SK-N-SH treated with all-trans-retinoic acid at 6 μM for 48 hours (cell line): ENCODE measurements around the gene LMNB1.
A peak's percentile ranks its signal among the peaks of the same experiment; 100 is the strongest.

Source experiments
- ATAC-seq: fragments of 200-7000 bp; cut with Tn5 transposase; 3 replicates; pipeline ENCODE4 v1.9.1; 2020; ENCODE audit warnings: mild to moderate bottlenecking, moderate library complexity
- ARNTL ChIP-seq: fragments of 450-650 bp; formaldehyde crosslinking; IDR thresholded peaks from 2 replicates; pipeline ENCODE4 v1.5.0; 2020; ENCODE audit warnings: low read depth, mild to moderate bottlenecking, moderate library complexity, borderline replicate concordance
- BACH2 ChIP-seq: fragments of 250-450 bp; sonication (Bioruptor Pico); IDR thresholded peaks from 2 replicates; pipeline ENCODE4 v1.9.0; 2021; ENCODE audit warnings: mild to moderate bottlenecking, borderline replicate concordance
- CREB5 ChIP-seq: fragments of 250-450 bp; sonication (Bioruptor Pico); IDR thresholded peaks from 2 replicates; pipeline ENCODE4 v1.5.1; 2020; ENCODE audit warnings: low read depth, mild to moderate bottlenecking, moderate library complexity
- CSRNP3 ChIP-seq: fragments of 250-450 bp; sonication (Bioruptor Pico); IDR thresholded peaks from 2 replicates; pipeline ENCODE4 v1.5.1; 2021; ENCODE audit warnings: mild to moderate bottlenecking, moderate library complexity
- GLIS3 ChIP-seq: fragments of 250-450 bp; sonication (Bioruptor Pico); IDR thresholded peaks from 2 replicates; pipeline ENCODE4 v1.5.0; 2020; ENCODE audit warnings: mild to moderate bottlenecking, moderate library complexity
- ISL1 ChIP-seq: fragments of 250-450 bp; sonication (Bioruptor Pico); IDR thresholded peaks from 2 replicates; pipeline ENCODE4 v2.1.2; 2022; ENCODE audit warnings: mild to moderate bottlenecking, moderate library complexity
- OSR1 ChIP-seq: fragments of 250-450 bp; sonication (Bioruptor Pico); IDR thresholded peaks from 2 replicates; pipeline ENCODE4 v1.8.0; 2022; ENCODE audit warnings: moderate library complexity, mild to moderate bottlenecking, inconsistent platforms
- PATZ1 ChIP-seq: fragments of 250-450 bp; sonication (Bioruptor Pico); IDR thresholded peaks from 2 replicates; pipeline ENCODE4 v1.8.0; 2020; ENCODE audit warnings: mild to moderate bottlenecking, moderate library complexity, borderline replicate concordance
- POU6F1 ChIP-seq: fragments of 250-450 bp; sonication (Bioruptor Pico); IDR thresholded peaks from 2 replicates; pipeline ENCODE4 v1.8.0; 2021; ENCODE audit warnings: low read depth, mild to moderate bottlenecking, moderate library complexity, borderline replicate concordance
- PPARA ChIP-seq: fragments of 250-450 bp; sonication (Bioruptor Pico); IDR thresholded peaks from 2 replicates; pipeline ENCODE4 v1.5.0; 2020; ENCODE audit warnings: mild to moderate bottlenecking, borderline replicate concordance
- SNAI2 ChIP-seq: fragments of 250-450 bp; sonication (Bioruptor Pico); IDR thresholded peaks from 2 replicates; pipeline ENCODE4 v1.5.0; 2020; ENCODE audit warnings: mild to moderate bottlenecking, moderate library complexity
- TCF4 ChIP-seq: fragments of 250-450 bp; sonication (Bioruptor Pico); IDR thresholded peaks from 2 replicates; pipeline ENCODE4 v1.8.0; 2021; ENCODE audit warnings: mild to moderate bottlenecking, moderate library complexity, borderline replicate concordance
- TOX ChIP-seq: fragments of 250-450 bp; sonication (Bioruptor Pico); IDR thresholded peaks from 2 replicates; pipeline ENCODE4 v1.8.0; 2021; ENCODE audit warnings: mild to moderate bottlenecking, moderate library complexity, borderline replicate concordance
- TSHZ2 ChIP-seq: fragments of 250-450 bp; sonication (Bioruptor Pico); IDR thresholded peaks from 2 replicates; pipeline ENCODE4 v1.5.0; 2020; ENCODE audit warnings: mild to moderate bottlenecking, moderate library complexity
- ZC3H10 ChIP-seq: fragments of 250-450 bp; sonication (Bioruptor Pico); IDR thresholded peaks from 2 replicates; pipeline ENCODE4 v1.5.1; 2021; ENCODE audit warnings: mild to moderate bottlenecking, moderate library complexity
- ZFP3 ChIP-seq: fragments of 250-450 bp; sonication (Bioruptor Pico); IDR thresholded peaks from 2 replicates; pipeline ENCODE4 v1.5.0; 2020; ENCODE audit warnings: mild to moderate bottlenecking, moderate library complexity
- ZFP30 ChIP-seq: fragments of 450-650 bp; formaldehyde crosslinking; IDR thresholded peaks from 2 replicates; pipeline ENCODE4 v1.5.0; 2022; ENCODE audit warnings: mild to moderate bottlenecking, moderate library complexity
- ZNF565 ChIP-seq: fragments of 450-650 bp; formaldehyde crosslinking; conservative IDR thresholded peaks from 2 replicates; pipeline ENCODE4 v1.5.0; 2020; ENCODE audit warnings: low read depth, mild to moderate bottlenecking, moderate library complexity
- ZNF70 ChIP-seq: fragments of 450-650 bp; formaldehyde crosslinking; IDR thresholded peaks from 2 replicates; pipeline ENCODE4 v1.5.0; 2020; ENCODE audit warnings: mild to moderate bottlenecking, moderate library complexity
- ZNF8 ChIP-seq: fragments of 450-650 bp; formaldehyde crosslinking; IDR thresholded peaks from 2 replicates; pipeline ENCODE4 v1.5.0; 2020; ENCODE audit warnings: mild to moderate bottlenecking, moderate library complexity

LMNB1 gene

GRCh38 chr5:126869005-126869451 is 92.1 kb downstream of the LMNB1 start:
- no peak for TF ChIP-seq OSR1
- peak; percentile 72; the same call in 1 of the 2 replicates for TF ChIP-seq ZFP3
- peak; percentile 80 for ATAC-seq

- no peak for ATAC-seq
- no peak for TF ChIP-seq POU6F1 (CRISPR knock-in tag)
- no peak for TF ChIP-seq ISL1 (CRISPR knock-in tag)
- no peak for TF ChIP-seq ZNF70 (CRISPR knock-in tag)
- TF ChIP-seq CSRNP3 (CRISPR knock-in tag), result no peak
- no peak for TF ChIP-seq CREB5 (CRISPR knock-in tag)
- TF ChIP-seq TSHZ2, result no peak
- no peak for TF ChIP-seq GLIS3
- TF ChIP-seq ZC3H10 (CRISPR knock-in tag), result no peak
- no peak for TF ChIP-seq ZFP30 (CRISPR knock-in tag)
- TF ChIP-seq SNAI2 (CRISPR knock-in tag), result no peak
These were observed 94.5 kb downstream of the LMNB1 start for GRCh38 chr5:126871441-126871840.

- TF ChIP-seq ZNF70 (CRISPR knock-in tag) (no peak), TOX (CRISPR knock-in tag) (no peak), ZC3H10 (CRISPR knock-in tag) (no peak), GLIS3 (no peak), ZFP30 (CRISPR knock-in tag) (no peak), ARNTL (no peak), ZNF8 (CRISPR knock-in tag) (no peak), PPARA (CRISPR knock-in tag) (no peak), ZNF565 (CRISPR knock-in tag) (no peak), PATZ1 (CRISPR knock-in tag) (no peak), BACH2 (CRISPR knock-in tag) (no peak), POU6F1 (CRISPR knock-in tag) (no peak), TCF4 (no peak), OSR1 (no peak), ZFP3 (no peak), CSRNP3 (CRISPR knock-in tag) (no peak), SNAI2 (CRISPR knock-in tag) (no peak), ISL1 (CRISPR knock-in tag) (no peak)
- ATAC-seq, result no peak; the same call in 2 of the 3 replicates
These were observed 95.8 kb downstream of the LMNB1 start for GRCh38 chr5:126872561-126873354.
